Measurements from ENCODE around the gene USP35.

- TF ChIP-seq POLR2A (IDR thresholded peaks at IDR 0.05; ENCODE audit: low read depth, low read length): no peak
- no peak for TF ChIP-seq TAF1 (IDR thresholded peaks at IDR 0.05; ENCODE audit: low read depth, low read length)
- TF ChIP-seq SPI1 (IDR thresholded peaks at IDR 0.05; ENCODE audit: low read depth, low read length): no peak
- no peak for TF ChIP-seq POLR2AphosphoS5 (IDR thresholded peaks at IDR 0.05; ENCODE audit: low read depth, low read length)
- TF ChIP-seq POU2F2 (IDR thresholded peaks at IDR 0.05; ENCODE audit: low read depth, low read length): no peak
- TF ChIP-seq PAX5 (IDR thresholded peaks at IDR 0.05; ENCODE audit: insufficient read depth, low read length, severe bottlenecking): no peak
Measured at GRCh38 chr11:78262691-78263090, 74.0 kb downstream of the USP35 start.

All from GM12891 (cell line).